ENCODE results near the gene RTRAF. TPM values are rescaled to one million over a fixed set of nuclear protein-coding genes. Genes with fewer than 3 reads are reported as not detected.

The RTRAF gene
- total RNA-seq, 1 experiment from 2014 or later, result 190 TPM

DNA sequence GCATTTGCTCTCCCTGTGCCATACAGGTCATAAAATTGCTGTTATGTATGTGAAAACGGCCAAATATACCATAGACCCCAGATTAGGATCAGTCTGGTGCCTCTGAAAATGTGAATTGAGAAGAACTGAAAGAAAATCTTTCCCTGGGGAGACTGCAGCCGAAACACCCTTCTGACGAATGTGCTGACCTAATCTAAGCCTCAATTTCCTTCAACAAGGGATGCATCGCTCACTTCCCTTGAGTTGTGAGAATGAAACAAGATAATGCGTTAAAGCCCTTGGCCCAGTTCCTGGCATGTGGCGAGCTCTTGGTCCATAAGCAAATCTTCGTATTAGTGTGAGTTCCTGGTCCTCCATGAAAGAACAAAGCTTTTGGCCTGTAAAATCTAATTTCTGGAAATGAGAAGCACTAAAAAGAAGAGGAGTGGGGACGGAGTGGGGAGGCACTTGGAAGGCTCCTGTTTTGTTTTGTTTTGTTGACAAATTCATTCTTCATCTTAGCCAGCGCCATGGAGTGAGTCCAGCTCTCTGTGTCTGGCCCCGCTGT is 49.5 kb upstream of the RTRAF start:
- POLR2A ChIA-PET, result no interaction called here
- Histone ChIP-seq H3K9me3 (ENCODE audit: control insufficient read depth in 1 of 2, insufficient read depth in 1 of 2, low read depth in 1 of 2, low read length in 2 of 2) (no peaks in the 10 kb centered on the region), H3K36me3 (ENCODE audit: control insufficient read depth in 1 of 2, insufficient read depth in 2 of 2, low read length in 2 of 2) (no peaks in the 10 kb centered on the region), H3K4me2 (ENCODE audit: low read length) (no peak overlapping the region), H4K20me1 (ENCODE audit: insufficient read depth) (no peaks in the 10 kb centered on the region), H3K27ac (ENCODE audit: low read depth, low read length) (no peak overlapping the region), H3K79me2 (ENCODE audit: insufficient read depth, low read length) (no peaks in the 10 kb centered on the region), H3K4me3 (replicated peaks in 1 of 2; ENCODE audit: low read depth in 1 of 2, low read length in 2 of 2) (no peak overlapping the region), H3K4me1 (ENCODE audit: control insufficient read depth in 1 of 2, insufficient read depth in 2 of 2, low read length in 2 of 2) (no peaks in the 10 kb centered on the region), H3K27me3 (ENCODE audit: insufficient read depth, low read length) (no peaks in the 10 kb centered on the region), H3K9ac (ENCODE audit: low read length) (no peak overlapping the region), H2AFZ (ENCODE audit: low read depth, low read length, poor library complexity, severe bottlenecking) (no peak overlapping the region), H3K9me2 (ENCODE audit: insufficient read depth) (no peaks in the 10 kb centered on the region)
- RAD21 ChIA-PET (ENCODE audit: low non-redundant PET in 1 of 2, low total read pairs in 2 of 2, uncharacterized antibody in 2 of 2, unreplicated experiment in 2 of 2), result no interaction called here
- intact Hi-C loops (cut with micrococcal nuclease), result no loop called here
- DNase-seq (ENCODE audit: low read depth, low spot score) (no peak), ATAC-seq (no peak)
- TF ChIP-seq ELF1 (IDR thresholded peaks at IDR 0.05; ENCODE audit: borderline replicate concordance, low read depth) (no peak), SP1 (IDR thresholded peaks at IDR 0.05; ENCODE audit: low read depth) (no peak), CEBPB (IDR thresholded peaks at IDR 0.05; ENCODE audit: low read depth) (no peak), RAD21 (IDR thresholded peaks at IDR 0.05; ENCODE audit: low read depth) (no peak), ZFX (IDR thresholded peaks at IDR 0.05) (no peak), REST (IDR thresholded peaks at IDR 0.05; ENCODE audit: low read depth) (no peak), POLR2A (IDR thresholded peaks at IDR 0.05; ENCODE audit: borderline replicate concordance, extremely low read depth, insufficient read depth, insufficient read length) (no peak), EGR1 (IDR thresholded peaks at IDR 0.05; ENCODE audit: low read depth) (no peak), EZH2 (IDR thresholded peaks at IDR 0.05) (no peak), ZNF274 (IDR thresholded peaks at IDR 0.05; ENCODE audit: low read depth, low read length) (no peak), JUND (IDR thresholded peaks at IDR 0.05) (no peak), CBX3 (IDR thresholded peaks at IDR 0.05; ENCODE audit: low read depth) (no peak), SIN3A (IDR thresholded peaks at IDR 0.05; ENCODE audit: low read depth) (no peak), YY1 (IDR thresholded peaks at IDR 0.05; ENCODE audit: extremely low read depth, insufficient replicate concordance, low read depth, low read length) (no peak)
- TF ChIP-seq, protein P1, sequence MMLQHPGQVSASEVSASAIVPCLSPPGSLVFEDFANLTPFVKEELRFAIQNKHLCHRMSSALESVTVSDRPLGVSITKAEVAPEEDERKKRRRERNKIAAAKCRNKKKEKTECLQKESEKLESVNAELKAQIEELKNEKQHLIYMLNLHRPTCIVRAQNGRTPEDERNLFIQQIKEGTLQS (IDR thresholded peaks at IDR 0.05), result no peak
- TF ChIP-seq, protein P2, sequence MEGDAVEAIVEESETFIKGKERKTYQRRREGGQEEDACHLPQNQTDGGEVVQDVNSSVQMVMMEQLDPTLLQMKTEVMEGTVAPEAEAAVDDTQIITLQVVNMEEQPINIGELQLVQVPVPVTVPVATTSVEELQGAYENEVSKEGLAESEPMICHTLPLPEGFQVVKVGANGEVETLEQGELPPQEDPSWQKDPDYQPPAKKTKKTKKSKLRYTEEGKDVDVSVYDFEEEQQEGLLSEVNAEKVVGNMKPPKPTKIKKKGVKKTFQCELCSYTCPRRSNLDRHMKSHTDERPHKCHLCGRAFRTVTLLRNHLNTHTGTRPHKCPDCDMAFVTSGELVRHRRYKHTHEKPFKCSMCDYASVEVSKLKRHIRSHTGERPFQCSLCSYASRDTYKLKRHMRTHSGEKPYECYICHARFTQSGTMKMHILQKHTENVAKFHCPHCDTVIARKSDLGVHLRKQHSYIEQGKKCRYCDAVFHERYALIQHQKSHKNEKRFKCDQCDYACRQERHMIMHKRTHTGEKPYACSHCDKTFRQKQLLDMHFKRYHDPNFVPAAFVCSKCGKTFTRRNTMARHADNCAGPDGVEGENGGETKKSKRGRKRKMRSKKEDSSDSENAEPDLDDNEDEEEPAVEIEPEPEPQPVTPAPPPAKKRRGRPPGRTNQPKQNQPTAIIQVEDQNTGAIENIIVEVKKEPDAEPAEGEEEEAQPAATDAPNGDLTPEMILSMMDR (IDR thresholded peaks at IDR 0.05 in 2 of 3, conservative IDR thresholded peaks at IDR 0.05 in 1 of 3; ENCODE audit: borderline replicate concordance in 1 of 3, insufficient read depth in 1 of 3, low read depth in 2 of 3, low read length in 2 of 3), result no peak
- CTCF ChIA-PET, result no interaction called here
- BruUV-seq (replicated peaks), result no TSS peak

Data from HCT116 (cell line).